C4-2B (cell line): Measurements from ENCODE around the gene ATAD3C.
A peak's percentile ranks its signal among the peaks of the same experiment; 100 is the strongest.
"Not testable (repeated sequence)": the region's sequence is repeated elsewhere in the genome, so short reads cannot be mapped to it uniquely, and the experiment has no call there.

Experiments
- H3K27ac ChIP-seq: fragments of 450-650 bp; 2 replicates; pipeline ENCODE4 v1.5.1; 2017
- ZFX ChIP-seq: fragments of 450-650 bp; IDR thresholded peaks from 2 replicates; pipeline ENCODE4 v1.6.1; 2017
- TF ChIP-seq, protein P1 (sequence below): fragments of 450-650 bp; conservative IDR thresholded peaks from 2 replicates; pipeline ENCODE4 v1.5.1; 2017; ENCODE audit warnings: mild to moderate bottlenecking

The ATAD3C gene

DNA sequence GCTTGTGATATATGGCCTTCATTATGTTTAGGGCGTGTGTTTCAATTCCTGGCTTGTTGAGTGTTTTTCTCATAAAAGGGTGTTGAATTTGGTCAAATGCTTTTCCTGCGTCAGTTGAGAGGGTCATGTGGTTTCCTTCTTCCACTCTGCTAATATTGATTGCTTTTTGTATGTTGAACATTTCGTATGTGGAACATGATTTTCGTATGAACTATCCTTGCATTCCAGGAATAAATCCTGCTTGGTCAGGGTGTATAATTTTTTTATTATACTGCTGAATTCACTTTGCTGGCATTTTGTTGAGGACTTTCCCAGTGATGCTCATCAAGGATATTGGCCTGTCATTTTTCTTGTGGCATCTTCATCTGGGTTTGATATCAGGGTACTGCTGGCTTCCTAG lies 57.8 kb downstream of the ATAD3C start:
- TF ChIP-seq, protein P1, sequence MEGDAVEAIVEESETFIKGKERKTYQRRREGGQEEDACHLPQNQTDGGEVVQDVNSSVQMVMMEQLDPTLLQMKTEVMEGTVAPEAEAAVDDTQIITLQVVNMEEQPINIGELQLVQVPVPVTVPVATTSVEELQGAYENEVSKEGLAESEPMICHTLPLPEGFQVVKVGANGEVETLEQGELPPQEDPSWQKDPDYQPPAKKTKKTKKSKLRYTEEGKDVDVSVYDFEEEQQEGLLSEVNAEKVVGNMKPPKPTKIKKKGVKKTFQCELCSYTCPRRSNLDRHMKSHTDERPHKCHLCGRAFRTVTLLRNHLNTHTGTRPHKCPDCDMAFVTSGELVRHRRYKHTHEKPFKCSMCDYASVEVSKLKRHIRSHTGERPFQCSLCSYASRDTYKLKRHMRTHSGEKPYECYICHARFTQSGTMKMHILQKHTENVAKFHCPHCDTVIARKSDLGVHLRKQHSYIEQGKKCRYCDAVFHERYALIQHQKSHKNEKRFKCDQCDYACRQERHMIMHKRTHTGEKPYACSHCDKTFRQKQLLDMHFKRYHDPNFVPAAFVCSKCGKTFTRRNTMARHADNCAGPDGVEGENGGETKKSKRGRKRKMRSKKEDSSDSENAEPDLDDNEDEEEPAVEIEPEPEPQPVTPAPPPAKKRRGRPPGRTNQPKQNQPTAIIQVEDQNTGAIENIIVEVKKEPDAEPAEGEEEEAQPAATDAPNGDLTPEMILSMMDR: no peak
- no peak for TF ChIP-seq ZFX
- no peak overlapping the region for H3K27ac ChIP-seq

DNA sequence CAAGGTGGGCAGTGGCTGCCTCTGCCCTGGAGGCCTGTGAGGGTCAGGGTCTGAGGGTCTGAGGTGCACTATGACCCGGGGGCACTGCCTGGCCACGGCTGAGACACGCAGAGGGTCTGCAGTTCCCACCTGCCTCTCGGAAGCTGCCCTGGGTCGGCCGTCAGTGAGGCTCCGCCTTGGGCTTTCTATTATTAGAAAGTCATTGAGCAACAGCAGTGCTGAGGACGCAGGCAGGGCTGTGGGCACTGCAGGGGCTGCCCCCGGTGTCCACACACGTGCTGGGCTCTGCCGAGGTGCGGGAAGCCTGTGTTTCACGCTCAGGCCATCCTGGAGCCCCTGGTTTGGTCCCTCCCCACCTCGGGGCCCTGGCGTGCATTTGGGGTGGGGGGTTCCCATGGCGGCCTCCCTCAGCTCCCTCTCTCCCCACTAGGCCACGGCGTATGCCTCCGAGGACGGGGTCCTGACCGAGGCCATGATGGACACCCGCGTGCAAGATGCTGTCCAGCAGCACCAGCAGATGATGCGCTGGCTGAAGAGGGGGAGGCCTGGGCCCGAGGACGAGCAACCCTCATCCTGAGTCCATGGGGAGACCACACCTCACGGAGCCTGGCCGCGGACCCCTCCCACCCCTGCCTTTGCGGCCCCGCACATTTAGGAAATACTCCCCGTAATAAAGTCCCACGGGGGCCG lies 59.4 kb downstream of the ATAD3C start:
- H3K27ac ChIP-seq: not testable (repeated sequence)

DNA sequence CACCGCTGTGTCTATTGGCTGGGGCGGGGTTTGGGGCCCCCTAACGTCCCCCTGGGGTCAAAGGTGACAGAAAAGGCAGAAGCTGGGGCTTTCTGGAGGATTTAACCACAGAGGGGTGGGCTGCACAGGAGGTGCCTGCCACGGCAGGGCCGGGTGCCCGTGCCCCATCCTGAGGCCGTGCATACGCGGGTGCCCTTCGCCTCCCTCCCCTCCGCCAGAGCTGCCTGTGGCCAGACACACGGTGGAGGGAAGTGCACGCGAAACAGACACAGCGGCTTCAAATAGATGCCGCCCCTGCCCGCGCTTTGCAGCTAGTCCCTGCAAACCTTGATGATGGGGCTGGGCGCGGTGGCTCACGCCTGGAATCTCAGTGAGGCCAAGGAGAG lies 60.0 kb downstream of the ATAD3C start:
- H3K27ac ChIP-seq: not testable (repeated sequence)

GRCh38 chr1:1510912-1511532 lies 61.5 kb downstream of the ATAD3C start:
- H3K27ac ChIP-seq: peak overlapping the region; percentile 96
- TF ChIP-seq ZFX: no peak
- TF ChIP-seq, protein P1: no peak

DNA sequence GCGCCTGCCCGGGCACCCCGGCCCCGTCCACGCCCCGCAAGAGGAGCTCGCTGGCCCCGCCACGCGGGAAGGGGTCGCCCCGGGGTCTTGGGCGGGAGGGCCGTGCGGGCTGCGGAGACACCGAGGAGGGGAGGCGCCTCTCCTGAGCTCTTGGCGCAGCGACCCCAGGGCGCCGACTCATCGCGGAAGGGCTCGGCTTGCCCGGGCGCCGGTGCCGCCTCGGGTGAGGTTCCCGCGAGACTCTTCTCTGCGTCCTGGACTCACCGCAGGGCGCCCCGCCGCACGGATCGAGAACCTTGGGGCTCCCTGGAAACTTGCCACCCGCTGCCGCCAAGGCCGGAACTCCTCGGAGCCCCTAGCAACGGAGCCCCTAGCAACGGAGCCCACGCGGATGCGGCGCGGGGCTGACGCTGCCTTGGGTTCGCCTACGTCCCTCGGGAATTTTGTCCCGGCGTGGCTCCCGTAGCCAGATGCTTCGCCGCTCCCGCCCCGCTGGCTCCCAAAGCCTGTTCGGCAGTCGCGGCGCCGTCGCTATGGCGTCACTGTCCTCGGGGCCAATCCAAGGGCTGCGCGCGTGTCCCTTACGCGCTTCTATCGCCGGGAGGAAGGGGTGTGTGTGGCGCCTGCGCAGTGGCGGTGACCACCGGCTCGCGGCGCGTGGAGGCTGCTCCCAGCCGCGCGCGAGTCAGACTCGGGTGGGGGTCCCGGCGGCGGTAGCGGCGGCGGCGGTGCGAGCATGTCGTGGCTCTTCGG lies 62.2 kb downstream of the ATAD3C start, which contains the start of gene ATAD3A:
Gene ATAD3A, plus strand, starts transcription at position 630 of the 753 bp plus-strand sequence. Its CDS starts 107 bp downstream, at position 737.
- no peak for TF ChIP-seq ZFX
- TF ChIP-seq, protein P1: no peak
- peak within 1 kb of the TSS; percentile 96 for H3K27ac ChIP-seq

DNA sequence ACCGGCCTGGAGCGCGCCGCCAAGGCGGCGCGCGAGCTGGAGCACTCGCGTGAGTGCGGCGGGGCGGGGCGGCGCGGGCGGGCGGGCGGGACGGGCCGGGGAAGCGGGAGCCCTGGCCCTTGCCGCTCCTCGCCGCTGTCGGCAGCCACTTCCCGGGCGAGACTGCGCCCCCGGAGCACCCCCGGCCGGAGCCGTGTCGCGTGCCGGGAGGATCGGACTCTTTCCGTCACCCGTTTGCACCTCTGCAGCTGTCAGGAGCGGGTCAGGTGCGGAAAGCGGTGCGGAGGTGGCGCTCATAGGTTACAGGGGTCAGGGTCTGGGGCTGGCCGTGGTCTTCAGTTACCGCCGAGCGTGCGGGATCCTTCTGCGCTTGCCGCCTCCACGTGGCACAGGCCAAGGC lies 62.9 kb downstream of the ATAD3C start:
- peak overlapping the region; percentile 96 for H3K27ac ChIP-seq

DNA sequence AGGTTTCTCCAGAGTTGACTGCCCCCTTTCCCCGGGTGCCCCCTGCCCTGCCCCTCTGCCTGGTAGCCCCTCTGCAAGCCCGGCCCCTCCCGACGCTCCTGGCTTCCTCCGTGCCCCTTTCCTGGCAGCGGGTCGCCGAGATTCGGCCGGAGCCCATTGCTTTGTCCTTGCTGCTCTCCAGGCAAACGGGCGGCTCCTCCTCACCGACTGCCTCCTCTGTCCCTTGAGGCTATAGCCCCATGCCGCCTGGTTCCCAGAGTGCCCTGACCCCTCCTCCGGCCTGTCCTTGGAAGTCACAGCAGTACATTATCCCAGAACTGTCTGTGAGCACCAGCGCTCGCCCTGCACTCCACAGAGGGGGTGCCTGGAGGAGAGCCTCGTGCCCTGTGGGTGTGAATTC lies 64.2 kb downstream of the ATAD3C start:
- H3K27ac ChIP-seq: peak overlapping the region; percentile 96

GRCh38 chr1:1514376-1514775 lies 64.9 kb downstream of the ATAD3C start:
- not testable (repeated sequence) for H3K27ac ChIP-seq

- not testable (repeated sequence) for H3K27ac ChIP-seq
These were observed 67.4 kb downstream of the ATAD3C start for GRCh38 chr1:1516923-1517322.

GRCh38 chr1:1517973-1518620 lies 68.6 kb downstream of the ATAD3C start:
- TF ChIP-seq, protein P1: no peak
- no peak for TF ChIP-seq ZFX
- H3K27ac ChIP-seq: no peak overlapping the region

DNA sequence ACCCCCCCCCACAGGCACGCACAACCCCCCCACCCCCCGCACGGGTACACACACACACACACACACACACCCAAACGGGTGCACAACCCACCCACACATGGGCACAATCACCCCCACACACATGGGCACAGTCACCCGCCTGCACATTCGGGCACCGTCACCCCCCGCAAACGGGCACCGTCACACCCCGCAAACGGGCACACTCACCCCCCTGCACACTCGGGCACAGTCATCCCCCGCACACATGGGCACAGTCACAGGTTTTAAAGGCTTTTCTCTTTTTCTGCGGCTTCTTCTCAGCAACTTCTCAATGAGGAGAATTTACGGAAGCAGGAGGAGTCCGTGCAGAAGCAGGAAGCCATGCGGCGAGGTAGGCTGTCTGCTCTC lies 69.1 kb downstream of the ATAD3C start:
- not testable (repeated sequence) for H3K27ac ChIP-seq
